GM23248 (cell line): ENCODE results near the gene ASB10. TPM values are rescaled to one million over a fixed set of nuclear protein-coding genes. Genes with fewer than 3 reads are reported as not detected.

ENCODE experiments used
- DNase-seq: peaks from one replicate; pipeline ENCODE4 v3.0.0-alpha.2; 2015
- H2AFZ ChIP-seq: fragments of 200-600 bp; sonication (generic); 2 replicates; pipeline ENCODE4 v1.6.1; 2016; ENCODE audit warnings: antibody characterized with exemption
- H3F3A ChIP-seq: fragments of 200-600 bp; sonication (generic); 2 replicates; pipeline ENCODE4 v1.6.1; 2016; ENCODE audit warnings: mild to moderate bottlenecking, antibody characterized with exemption, mixed run types; ENCODE audit not compliant: insufficient read depth
- H3K27ac ChIP-seq: fragments of 200-600 bp; sonication (generic); 2 replicates; pipeline ENCODE4 v1.5.1; 2016; ENCODE audit warnings: mild to moderate bottlenecking
- H3K27me3 ChIP-seq: fragments of 200-600 bp; sonication (generic); replicated peaks from 2 replicates; pipeline ENCODE4 v1.6.1; 2016; ENCODE audit warnings: mild to moderate bottlenecking; ENCODE audit not compliant: insufficient read depth
- H3K36me3 ChIP-seq: fragments of 200-600 bp; sonication (generic); 2 replicates; pipeline ENCODE4 v1.6.1; 2016; ENCODE audit warnings: low read depth, mild to moderate bottlenecking
- H3K4me1 ChIP-seq: fragments of 200-600 bp; sonication (generic); 2 replicates; pipeline ENCODE4 v1.6.1; 2016; ENCODE audit warnings: mild to moderate bottlenecking; ENCODE audit not compliant: insufficient read depth
- H3K4me2 ChIP-seq: fragments of 200-600 bp; sonication (generic); one replicate; pipeline ENCODE4 v1.6.1; 2016; ENCODE audit warnings: mild to moderate bottlenecking; ENCODE audit not compliant: unreplicated experiment
- H3K4me3 ChIP-seq: fragments of 200-600 bp; sonication (generic); 2 replicates; pipeline ENCODE4 v1.5.1; 2016; ENCODE audit warnings: mild to moderate bottlenecking
- H3K79me2 ChIP-seq: fragments of 200-600 bp; sonication (generic); 2 replicates; pipeline ENCODE4 v1.6.1; 2016; ENCODE audit warnings: mild to moderate bottlenecking; ENCODE audit not compliant: insufficient read depth
- H3K9ac ChIP-seq: fragments of 200-600 bp; sonication (generic); 2 replicates; pipeline ENCODE4 v1.6.1; 2016; ENCODE audit warnings: mild to moderate bottlenecking
- H3K9me2 ChIP-seq: fragments of 200-600 bp; sonication (generic); 2 replicates; pipeline ENCODE4 v1.6.1; 2016; ENCODE audit warnings: mixed run types, mild to moderate bottlenecking, moderate library complexity; ENCODE audit not compliant: insufficient read depth
- H3K9me3 ChIP-seq: fragments of 200-600 bp; sonication (generic); one replicate; pipeline ENCODE4 v1.6.1; 2017; ENCODE audit warnings: low read depth
- H4K20me1 ChIP-seq: fragments of 200-600 bp; sonication (generic); 2 replicates; pipeline ENCODE4 v1.6.0; 2016; ENCODE audit not compliant: insufficient read depth
- EZH2 ChIP-seq: fragments of 200-600 bp; sonication (generic); IDR thresholded peaks from 2 replicates; pipeline ENCODE4 v1.6.1; 2018; ENCODE audit warnings: antibody characterized with exemption, mild to moderate bottlenecking; ENCODE audit not compliant: insufficient read depth, poor library complexity, severe bottlenecking
- EZH2phosphoT487 ChIP-seq: fragments of 200-600 bp; sonication (generic); IDR thresholded peaks from 2 replicates; pipeline ENCODE4 v1.6.1; 2018; ENCODE audit warnings: antibody characterized with exemption, moderate library complexity, mild to moderate bottlenecking, low read depth; ENCODE audit not compliant: insufficient read depth
- WGBS, 2 experiments: methylation state at CpG; one replicate each; pipeline ENCODE4 v1.1.6; 2015 to 2017; ENCODE audit warnings: low lambda C conversion rate in 2 of 2, low coverage in 1 of 2; ENCODE audit errors: missing lambda C conversion rate in 2 of 2; 5-methylcytosine and 5-hydroxymethylcytosine counted together
- in situ Hi-C: fragments of 300-500 bp; cut with MboI; formaldehyde crosslinking; loops from 2 replicates; pipeline ENCODE4 v1.15.0; 2020
- polyA plus RNA-seq: library from polyadenylated mRNA; unstranded; fragments of >200 nt; fragmentation: Nextera tagmentation; extraction: Ambion mirVana; gene quantifications from 2 replicates; pipeline ENCODE4 v1.2.1, GENCODE V29; 2016
- total RNA-seq: library from RNA; depleted of rRNA; stranded (reverse); fragments of >200 nt; shearing (Covaris generic); gene quantifications from 2 replicates; pipeline ENCODE4 v1.2.3, GENCODE V29; 2014

The ASB10 gene
- total and polyA plus RNA-seq, 2 experiments from 2014 or later = not detected

DNA sequence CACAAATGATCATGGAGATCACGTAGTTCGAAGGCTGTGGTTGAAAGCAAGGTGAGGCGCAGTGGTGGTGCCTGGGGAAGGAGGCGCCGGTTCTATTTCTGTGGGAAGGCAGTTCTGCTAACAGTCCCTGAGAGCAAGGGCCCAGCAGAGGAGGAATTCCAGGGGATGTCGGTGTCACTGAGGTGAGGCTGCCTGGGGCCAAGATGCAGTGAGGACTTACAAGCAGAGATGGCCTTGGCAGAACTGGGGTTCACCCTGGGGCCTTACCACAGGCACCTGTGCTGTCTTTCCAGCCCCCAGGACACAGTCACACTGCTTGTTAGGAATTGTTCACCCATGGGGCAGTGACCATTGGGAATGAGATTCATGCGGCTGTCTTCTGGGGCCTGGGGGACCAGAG lies 46.2 kb downstream of the ASB10 start:
- no peaks in the 10 kb centered on the region for H3F3A ChIP-seq
- H3K27me3 ChIP-seq = no peaks in the 10 kb centered on the region
- in situ Hi-C loops = no loop called here
- H3K9me3 ChIP-seq = no peaks in the 10 kb centered on the region
- no peak overlapping the region for H3K9ac ChIP-seq
- no peak for DNase-seq
- no peak overlapping the region for H3K27ac ChIP-seq
- WGBS, 2 experiments = 94 to 98% methylated on average over 7 of the region's 7 CpGs
- H2AFZ ChIP-seq = no peak overlapping the region
- H3K36me3 ChIP-seq = peaks cover 7% of the 10 kb centered on the region; the same call in 1 of the 2 replicates
- no peak overlapping the region for H3K4me2 ChIP-seq
- no peaks in the 10 kb centered on the region for H3K9me2 ChIP-seq
- H4K20me1 ChIP-seq = no peaks in the 10 kb centered on the region
- H3K79me2 ChIP-seq = no peaks in the 10 kb centered on the region
- no peak overlapping the region for H3K4me3 ChIP-seq
- TF ChIP-seq EZH2 (no peak), EZH2phosphoT487 (no peak)
- H3K4me1 ChIP-seq = no peaks in the 10 kb centered on the region

GRCh38 chr7:151139791-151140190 lies 47.3 kb downstream of the ASB10 start:
- H3K36me3 ChIP-seq = peaks cover 7% of the 10 kb centered on the region; the same call in 1 of the 2 replicates
- in situ Hi-C loops = no loop called here

GRCh38 chr7:151139071-151139790 lies 47.8 kb downstream of the ASB10 start:
- Histone ChIP-seq H3K36me3 (peaks cover 7% of the 10 kb centered on the region; the same call in 1 of the 2 replicates), H4K20me1 (no peaks in the 10 kb centered on the region), H3K9ac (no peak overlapping the region), H3K4me1 (no peaks in the 10 kb centered on the region), H3K79me2 (no peaks in the 10 kb centered on the region), H3K27me3 (no peaks in the 10 kb centered on the region), H3F3A (no peaks in the 10 kb centered on the region), H2AFZ (no peak overlapping the region), H3K27ac (no peak overlapping the region), H3K4me3 (no peak overlapping the region), H3K9me3 (no peaks in the 10 kb centered on the region), H3K4me2 (no peak overlapping the region), H3K9me2 (no peaks in the 10 kb centered on the region)
- no peak for DNase-seq
- TF ChIP-seq EZH2 (no peak), EZH2phosphoT487 (no peak)
- WGBS, 2 experiments = 89% methylated on average over 18 of the region's 18 CpGs
- in situ Hi-C loops = no loop called here

More at GRCh38 chr7:151139791-151140190, 47.3 kb downstream of the ASB10 start:
- DNase-seq = no peak
- Histone ChIP-seq H3K4me2 (no peak overlapping the region), H4K20me1 (no peaks in the 10 kb centered on the region), H3K9me2 (no peaks in the 10 kb centered on the region), H3K9me3 (no peaks in the 10 kb centered on the region), H3K4me3 (no peak overlapping the region), H3K27ac (no peak overlapping the region), H3K9ac (no peak overlapping the region), H3K27me3 (no peaks in the 10 kb centered on the region), H2AFZ (no peak overlapping the region), H3F3A (no peaks in the 10 kb centered on the region), H3K4me1 (no peaks in the 10 kb centered on the region), H3K79me2 (no peaks in the 10 kb centered on the region)
- WGBS, 2 experiments = 72 to 85% methylated on average over 9 of the region's 9 CpGs
- TF ChIP-seq EZH2phosphoT487 = no peak
- no peak for TF ChIP-seq EZH2

GRCh38 chr7:151138153-151138851 lies 48.7 kb downstream of the ASB10 start:
- H3K36me3 ChIP-seq = peaks cover 7% of the 10 kb centered on the region; the same call in 1 of the 2 replicates
- no peaks in the 10 kb centered on the region for H3K79me2 ChIP-seq
- no peak for TF ChIP-seq EZH2
- TF ChIP-seq EZH2phosphoT487 = no peak
- H3K4me3 ChIP-seq = no peak overlapping the region
- 90 to 91% methylated on average over 26 to 30 of the region's 30 CpGs for WGBS, 2 experiments
- DNase-seq = no peak
- H3K9me3 ChIP-seq = no peaks in the 10 kb centered on the region
- in situ Hi-C loops = no loop called here
- H3K9ac ChIP-seq = no peak overlapping the region
- no peak overlapping the region for H3K4me2 ChIP-seq
- no peaks in the 10 kb centered on the region for H3K27me3 ChIP-seq
- no peaks in the 10 kb centered on the region for H3K9me2 ChIP-seq
- no peak overlapping the region for H3K27ac ChIP-seq
- H4K20me1 ChIP-seq = no peaks in the 10 kb centered on the region
- H2AFZ ChIP-seq = no peak overlapping the region
- no peaks in the 10 kb centered on the region for H3K4me1 ChIP-seq
- no peaks in the 10 kb centered on the region for H3F3A ChIP-seq
